HepG2 (cell line): ENCODE measurements around the gene SUSD2. TPM values are rescaled to one million over a fixed set of nuclear protein-coding genes. Genes with fewer than 3 reads are reported as not detected.

Experiments
- ATM ChIP-seq: fragments of 450-650 bp; IDR thresholded peaks from 2 replicates; pipeline ENCODE4 v1.7.1; 2017; ENCODE audit warnings: mild to moderate bottlenecking, borderline replicate concordance
- ELF4 ChIP-seq: sonication (generic); formaldehyde crosslinking; IDR thresholded peaks from 2 replicates; pipeline ENCODE4 v1.5.0; 2020; ENCODE audit warnings: missing genetic modification reagents, mild to moderate bottlenecking, moderate library complexity, borderline replicate concordance
- FOXK2 ChIP-seq: fragments of 450-650 bp; IDR thresholded peaks from 2 replicates; pipeline ENCODE4 v1.6.1; 2016
- GATA4 ChIP-seq: sonication (generic); IDR thresholded peaks from 2 replicates; pipeline ENCODE4 v1.6.1; 2016; ENCODE audit warnings: antibody characterized with exemption, low read depth, borderline replicate concordance
- HOXA7 ChIP-seq: sonication (generic); formaldehyde crosslinking; IDR thresholded peaks from 2 replicates; pipeline ENCODE4 v1.8.1; 2022; ENCODE audit warnings: mild to moderate bottlenecking, missing genetic modification reagents, moderate library complexity
- KMT2A ChIP-seq: sonication (generic); formaldehyde crosslinking; IDR thresholded peaks from 2 replicates; pipeline ENCODE4 v1.4.0; 2020; ENCODE audit warnings: missing genetic modification reagents
- MIXL1 ChIP-seq: IDR thresholded peaks from 2 replicates; pipeline ENCODE4 v1.6.1; 2016
- NAIF1 ChIP-seq: sonication (generic); formaldehyde crosslinking; IDR thresholded peaks from 2 replicates; pipeline ENCODE4 v1.5.0; 2020; ENCODE audit warnings: mild to moderate bottlenecking, missing genetic modification reagents, borderline replicate concordance
- NCOA5 ChIP-seq: sonication (generic); formaldehyde crosslinking; IDR thresholded peaks from 2 replicates; pipeline ENCODE4 v1.4.0; 2020; ENCODE audit warnings: missing genetic modification reagents
- NR2F1 ChIP-seq, 2 experiments: fragments of 450-650 bp in 1 of 2; formaldehyde crosslinking in 1 of 2; IDR thresholded peaks; 2 replicates each; pipeline versions ENCODE4 v1.5.0 to v1.6.1; 2016 to 2020; ENCODE audit warnings: mild to moderate bottlenecking in 1 of 2, missing compliant biosample characterization in 1 of 2, missing genetic modification reagents in 1 of 2, moderate library complexity in 1 of 2
- PRMT3 ChIP-seq: sonication (generic); formaldehyde crosslinking; IDR thresholded peaks from 2 replicates; pipeline ENCODE4 v1.8.1; 2022; ENCODE audit warnings: low read depth, mild to moderate bottlenecking, moderate library complexity, missing genetic modification reagents, borderline replicate concordance
- SP140L ChIP-seq: sonication (generic); formaldehyde crosslinking; IDR thresholded peaks from 2 replicates; pipeline ENCODE4 v1.4.0; 2020; ENCODE audit warnings: missing genetic modification reagents, borderline replicate concordance
- SPEN ChIP-seq: sonication (generic); formaldehyde crosslinking; IDR thresholded peaks from 2 replicates; pipeline ENCODE4 v1.5.1; 2020; ENCODE audit warnings: low read depth, mild to moderate bottlenecking, missing genetic modification reagents
- ZBTB1 ChIP-seq: sonication (generic); formaldehyde crosslinking; IDR thresholded peaks from 2 replicates; pipeline ENCODE4 v1.4.0; 2020; ENCODE audit warnings: missing genetic modification reagents, borderline replicate concordance
- ZBTB38 ChIP-seq: sonication (generic); formaldehyde crosslinking; IDR thresholded peaks from 2 replicates; pipeline ENCODE4 v1.5.1; 2020; ENCODE audit warnings: mild to moderate bottlenecking, missing genetic modification reagents
- ZNF263 ChIP-seq: sonication (generic); formaldehyde crosslinking; IDR thresholded peaks from 2 replicates; pipeline ENCODE4 v1.4.0; 2020; ENCODE audit warnings: missing genetic modification reagents
- ZNF264 ChIP-seq: sonication (generic); formaldehyde crosslinking; IDR thresholded peaks from 2 replicates; pipeline ENCODE4 v1.4.0; 2020; ENCODE audit warnings: missing genetic modification reagents
- ZSCAN30 ChIP-seq: sonication (generic); formaldehyde crosslinking; IDR thresholded peaks from 2 replicates; pipeline ENCODE4 v1.5.0; 2020; ENCODE audit warnings: mild to moderate bottlenecking, missing genetic modification reagents
- polyA plus RNA-seq, 8 experiments: library from polyadenylated mRNA; depleted of rRNA in 3 of 8; stranded (reverse) in 7 of 8; unstranded in 1 of 8; fragments of >200 nt; fragmentation: Illumina TruSeq in 4 of 8; extraction: Trizol in 4 of 8; gene quantifications; 2 replicates each; pipeline versions ENCODE4 v1.2.1 to v1.2.3, GENCODE V29; 2011 to 2016; ENCODE audit warnings: low read depth in 4 of 8, missing spikeins in 1 of 8, mixed read lengths in 1 of 8; ENCODE audit not compliant: insufficient read depth in 1 of 8
- total RNA-seq, 5 experiments: library from RNA; depleted of rRNA; stranded (reverse); fragments of >200 nt; fragmentation: Illumina TruSeq; extraction: Trizol; gene quantifications; 2 replicates each; pipeline ENCODE4 v1.2.3, GENCODE V29; 2016; ENCODE audit warnings: low read depth in 1 of 5
- TF ChIP-seq, protein P1 (sequence below): sonication (generic); formaldehyde crosslinking; IDR thresholded peaks from 2 replicates; pipeline ENCODE4 v1.4.0; 2020; ENCODE audit warnings: missing genetic modification reagents, borderline replicate concordance
- TF ChIP-seq, protein P2 (sequence below): sonication (generic); formaldehyde crosslinking; IDR thresholded peaks from 2 replicates; pipeline ENCODE4 v1.4.0; 2020; ENCODE audit warnings: missing genetic modification reagents, borderline replicate concordance
- TF ChIP-seq, protein P3 (sequence below): sonication (generic); formaldehyde crosslinking; IDR thresholded peaks from 2 replicates; pipeline ENCODE4 v1.4.0; 2020; ENCODE audit warnings: mild to moderate bottlenecking, missing genetic modification reagents
- TF ChIP-seq, protein P4 (sequence below), 2 experiments: sonication (generic) in 1 of 2; formaldehyde crosslinking in 1 of 2; IDR thresholded peaks; 2 replicates each; pipeline versions ENCODE4 v1.5.1 to v1.6.1; 2011 to 2020; ENCODE audit warnings: borderline replicate concordance in 1 of 2, low read depth in 1 of 2, low read length in 1 of 2, mild to moderate bottlenecking in 1 of 2, missing genetic modification reagents in 1 of 2, moderate library complexity in 1 of 2

The SUSD2 gene
- total and polyA plus RNA-seq, 2 of the 13 experiments (the other 11 are each of a cell fraction or from before 2014, with no cell fraction given), result 2.1 to 11.0 TPM

DNA sequence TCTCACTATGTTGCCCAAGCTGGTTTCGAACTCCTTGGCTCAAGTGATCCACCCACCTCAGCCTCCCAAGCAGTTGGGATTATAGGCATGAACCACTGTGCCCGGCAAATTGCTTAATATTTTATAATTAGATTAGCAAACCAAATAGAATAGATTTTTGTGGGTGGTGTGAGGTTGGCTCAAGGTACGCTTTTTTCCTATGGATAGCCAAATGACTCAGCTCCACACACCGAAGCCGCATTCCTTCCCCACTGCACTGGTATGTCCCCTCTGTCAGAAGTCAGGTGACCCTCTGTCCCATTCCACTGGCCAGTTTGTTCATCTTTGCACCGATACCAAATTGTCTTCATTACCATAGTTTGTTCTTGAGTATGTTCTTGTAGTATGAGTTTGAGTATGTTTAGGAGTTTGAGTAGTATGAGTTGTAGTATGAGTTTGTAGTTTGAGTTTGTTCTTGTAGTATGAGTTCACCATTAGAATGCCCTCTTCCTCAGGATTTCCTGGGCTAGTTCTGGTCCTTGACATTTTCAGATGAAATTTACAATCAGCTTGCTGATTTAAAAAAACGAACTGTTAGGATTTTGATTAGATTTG is 19.4 kb downstream of the SUSD2 start (continued):
- TF ChIP-seq GATA4 (no peak), ZSCAN30 (no peak), FOXK2 (no peak), ZBTB38 (no peak), ZNF264 (CRISPR knock-in tag) (no peak), SP140L (CRISPR knock-in tag) (no peak), HOXA7 (no peak), ELF4 (CRISPR knock-in tag) (no peak), ATM (no peak), NCOA5 (CRISPR knock-in tag) (no peak), SPEN (no peak), ZNF263 (no peak), KMT2A (CRISPR knock-in tag) (no peak), PRMT3 (CRISPR knock-in tag) (no peak), ZBTB1 (CRISPR knock-in tag) (no peak), MIXL1 (peak; percentile 90), NR2F1 (CRISPR knock-in tag; IDR thresholded peaks at IDR 0.05) (no peak), NAIF1 (CRISPR knock-in tag) (no peak)
- TF ChIP-seq, protein P1, sequence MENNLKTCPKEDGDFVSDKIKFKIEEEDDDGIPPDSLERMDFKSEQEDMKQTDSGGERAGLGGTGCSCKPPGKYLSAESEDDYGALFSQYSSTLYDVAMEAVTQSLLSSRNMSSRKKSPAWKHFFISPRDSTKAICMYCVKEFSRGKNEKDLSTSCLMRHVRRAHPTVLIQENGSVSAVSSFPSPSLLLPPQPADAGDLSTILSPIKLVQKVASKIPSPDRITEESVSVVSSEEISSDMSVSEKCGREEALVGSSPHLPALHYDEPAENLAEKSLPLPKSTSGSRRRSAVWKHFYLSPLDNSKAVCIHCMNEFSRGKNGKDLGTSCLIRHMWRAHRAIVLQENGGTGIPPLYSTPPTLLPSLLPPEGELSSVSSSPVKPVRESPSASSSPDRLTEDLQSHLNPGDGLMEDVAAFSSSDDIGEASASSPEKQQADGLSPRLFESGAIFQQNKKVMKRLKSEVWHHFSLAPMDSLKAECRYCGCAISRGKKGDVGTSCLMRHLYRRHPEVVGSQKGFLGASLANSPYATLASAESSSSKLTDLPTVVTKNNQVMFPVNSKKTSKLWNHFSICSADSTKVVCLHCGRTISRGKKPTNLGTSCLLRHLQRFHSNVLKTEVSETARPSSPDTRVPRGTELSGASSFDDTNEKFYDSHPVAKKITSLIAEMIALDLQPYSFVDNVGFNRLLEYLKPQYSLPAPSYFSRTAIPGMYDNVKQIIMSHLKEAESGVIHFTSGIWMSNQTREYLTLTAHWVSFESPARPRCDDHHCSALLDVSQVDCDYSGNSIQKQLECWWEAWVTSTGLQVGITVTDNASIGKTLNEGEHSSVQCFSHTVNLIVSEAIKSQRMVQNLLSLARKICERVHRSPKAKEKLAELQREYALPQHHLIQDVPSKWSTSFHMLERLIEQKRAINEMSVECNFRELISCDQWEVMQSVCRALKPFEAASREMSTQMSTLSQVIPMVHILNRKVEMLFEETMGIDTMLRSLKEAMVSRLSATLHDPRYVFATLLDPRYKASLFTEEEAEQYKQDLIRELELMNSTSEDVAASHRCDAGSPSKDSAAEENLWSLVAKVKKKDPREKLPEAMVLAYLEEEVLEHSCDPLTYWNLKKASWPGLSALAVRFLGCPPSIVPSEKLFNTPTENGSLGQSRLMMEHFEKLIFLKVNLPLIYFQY (CRISPR knock-in tag), result no peak
- TF ChIP-seq, protein P2, sequence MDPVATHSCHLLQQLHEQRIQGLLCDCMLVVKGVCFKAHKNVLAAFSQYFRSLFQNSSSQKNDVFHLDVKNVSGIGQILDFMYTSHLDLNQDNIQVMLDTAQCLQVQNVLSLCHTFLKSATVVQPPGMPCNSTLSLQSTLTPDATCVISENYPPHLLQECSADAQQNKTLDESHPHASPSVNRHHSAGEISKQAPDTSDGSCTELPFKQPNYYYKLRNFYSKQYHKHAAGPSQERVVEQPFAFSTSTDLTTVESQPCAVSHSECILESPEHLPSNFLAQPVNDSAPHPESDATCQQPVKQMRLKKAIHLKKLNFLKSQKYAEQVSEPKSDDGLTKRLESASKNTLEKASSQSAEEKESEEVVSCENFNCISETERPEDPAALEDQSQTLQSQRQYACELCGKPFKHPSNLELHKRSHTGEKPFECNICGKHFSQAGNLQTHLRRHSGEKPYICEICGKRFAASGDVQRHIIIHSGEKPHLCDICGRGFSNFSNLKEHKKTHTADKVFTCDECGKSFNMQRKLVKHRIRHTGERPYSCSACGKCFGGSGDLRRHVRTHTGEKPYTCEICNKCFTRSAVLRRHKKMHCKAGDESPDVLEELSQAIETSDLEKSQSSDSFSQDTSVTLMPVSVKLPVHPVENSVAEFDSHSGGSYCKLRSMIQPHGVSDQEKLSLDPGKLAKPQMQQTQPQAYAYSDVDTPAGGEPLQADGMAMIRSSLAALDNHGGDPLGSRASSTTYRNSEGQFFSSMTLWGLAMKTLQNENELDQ (CRISPR knock-in tag), result no peak
- TF ChIP-seq, protein P3, sequence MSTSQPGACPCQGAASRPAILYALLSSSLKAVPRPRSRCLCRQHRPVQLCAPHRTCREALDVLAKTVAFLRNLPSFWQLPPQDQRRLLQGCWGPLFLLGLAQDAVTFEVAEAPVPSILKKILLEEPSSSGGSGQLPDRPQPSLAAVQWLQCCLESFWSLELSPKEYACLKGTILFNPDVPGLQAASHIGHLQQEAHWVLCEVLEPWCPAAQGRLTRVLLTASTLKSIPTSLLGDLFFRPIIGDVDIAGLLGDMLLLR, result no peak
- TF ChIP-seq, protein P4, sequence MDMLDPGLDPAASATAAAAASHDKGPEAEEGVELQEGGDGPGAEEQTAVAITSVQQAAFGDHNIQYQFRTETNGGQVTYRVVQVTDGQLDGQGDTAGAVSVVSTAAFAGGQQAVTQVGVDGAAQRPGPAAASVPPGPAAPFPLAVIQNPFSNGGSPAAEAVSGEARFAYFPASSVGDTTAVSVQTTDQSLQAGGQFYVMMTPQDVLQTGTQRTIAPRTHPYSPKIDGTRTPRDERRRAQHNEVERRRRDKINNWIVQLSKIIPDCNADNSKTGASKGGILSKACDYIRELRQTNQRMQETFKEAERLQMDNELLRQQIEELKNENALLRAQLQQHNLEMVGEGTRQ (IDR thresholded peaks at IDR 0.05; ENCODE audit: low read depth, low read length), result peak; percentile 34; the same call in 1 of the 2 replicates
- TF ChIP-seq, protein P4 (CRISPR knock-in tag; IDR thresholded peaks at IDR 0.05; ENCODE audit: borderline replicate concordance), result no peak; the same call in 1 of the 2 replicates
